GM23338 (cell line): ENCODE results near the gene ATXN7. TPM values are rescaled to one million over a fixed set of nuclear protein-coding genes. Genes with fewer than 3 reads are reported as not detected.

Source experiments
- ATAC-seq: fragments of 200-7000 bp; cut with Tn5 transposase; 3 replicates; pipeline ENCODE4 v1.9.1; 2020
- DNase-seq: peaks from one replicate; pipeline ENCODE4 v3.0.0-alpha.2; 2015; ENCODE audit warnings: low spot score
- H2AFZ ChIP-seq: fragments of 200-600 bp; sonication (generic); 2 replicates; pipeline ENCODE4 v1.8.0; 2016; ENCODE audit warnings: antibody characterized with exemption, mild to moderate bottlenecking, moderate library complexity
- H3F3A ChIP-seq: fragments of 200-600 bp; sonication (generic); replicated peaks from 2 replicates; pipeline ENCODE4 v1.8.0; 2017; ENCODE audit warnings: antibody characterized with exemption, mixed run types, low read depth
- H3K27ac ChIP-seq: fragments of 200-600 bp; sonication (generic); 2 replicates; pipeline ENCODE4 v1.6.1; 2016; ENCODE audit warnings: low read depth
- H3K27me3 ChIP-seq: fragments of 200-600 bp; sonication (generic); 2 replicates; pipeline ENCODE4 v1.8.0; 2016; ENCODE audit warnings: mild to moderate bottlenecking, mixed run types, moderate library complexity; ENCODE audit not compliant: insufficient read depth
- H3K36me3 ChIP-seq: fragments of 200-600 bp; sonication (generic); 2 replicates; pipeline ENCODE4 v1.8.0; 2016; ENCODE audit warnings: mild to moderate bottlenecking; ENCODE audit not compliant: insufficient read depth
- H3K4me1 ChIP-seq: fragments of 200-600 bp; sonication (generic); 2 replicates; pipeline ENCODE4 v1.8.0; 2016; ENCODE audit warnings: mild to moderate bottlenecking, moderate library complexity; ENCODE audit not compliant: insufficient read depth
- H3K4me2 ChIP-seq: fragments of 200-600 bp; sonication (generic); 2 replicates; pipeline ENCODE4 v1.7.1; 2017; ENCODE audit warnings: mixed run types
- H3K4me3 ChIP-seq: fragments of 200-600 bp; sonication (generic); 2 replicates; pipeline ENCODE4 v1.6.1; 2016; ENCODE audit warnings: mixed run types
- H3K79me2 ChIP-seq: fragments of 200-600 bp; sonication (generic); replicated peaks from 2 replicates; pipeline ENCODE4 v1.8.0; 2017; ENCODE audit warnings: mild to moderate bottlenecking; ENCODE audit not compliant: insufficient read depth
- H3K9me2 ChIP-seq: fragments of 200-600 bp; sonication (generic); 2 replicates; pipeline ENCODE4 v1.8.0; 2017; ENCODE audit not compliant: insufficient read depth
- H4K20me1 ChIP-seq: fragments of 200-600 bp; sonication (generic); replicated peaks from 2 replicates; pipeline ENCODE4 v1.8.0; 2017; ENCODE audit warnings: mild to moderate bottlenecking; ENCODE audit not compliant: insufficient read depth
- H3K27ac Mint-ChIP-seq: 2 replicates; pipeline ENCODE4 v1.8.0; 2020; ENCODE audit warnings: inconsistent platforms, mild to moderate bottlenecking, moderate library complexity, mixed read lengths
- H3K27me3 Mint-ChIP-seq: 3 replicates; pipeline ENCODE4 v1.8.0; 2022; ENCODE audit warnings: low read depth, mild to moderate bottlenecking, moderate library complexity, mixed read lengths, inconsistent platforms; ENCODE audit not compliant: insufficient read depth, poor library complexity
- H3K36me3 Mint-ChIP-seq: 3 replicates; pipeline ENCODE4 v1.8.0; 2021; ENCODE audit warnings: low read depth, mild to moderate bottlenecking, inconsistent platforms, moderate library complexity, mixed read lengths
- H3K4me1 Mint-ChIP-seq: 3 replicates; pipeline ENCODE4 v1.8.0; 2020; ENCODE audit warnings: mild to moderate bottlenecking, inconsistent platforms, mixed read lengths
- H3K4me3 Mint-ChIP-seq: 3 replicates; pipeline ENCODE4 v1.8.0; 2021; ENCODE audit warnings: moderate library complexity, mild to moderate bottlenecking, inconsistent platforms, mixed read lengths
- H3K9me3 Mint-ChIP-seq: 3 replicates; pipeline ENCODE4 v1.8.0; 2020; ENCODE audit warnings: moderate library complexity, mild to moderate bottlenecking, inconsistent platforms, mixed read lengths
- CREB1 ChIP-seq: fragments of 250-450 bp; sonication (Bioruptor Pico); IDR thresholded peaks from 2 replicates; pipeline ENCODE4 v1.5.0; 2020; ENCODE audit warnings: low read depth, mild to moderate bottlenecking, moderate library complexity
- CTCF ChIP-seq, 2 experiments: fragments of 200-600 bp in 1 of 2; sonication (generic) in 1 of 2; conservative IDR thresholded peaks; 2 replicates each; pipeline versions ENCODE4 v1.5.1 to v1.6.1; 2016 to 2017; ENCODE audit warnings: antibody characterized with exemption in 2 of 2, low read depth in 2 of 2, mild to moderate bottlenecking in 2 of 2, moderate library complexity in 1 of 2
- ETS1 ChIP-seq: IDR thresholded peaks from 2 replicates; pipeline ENCODE4 v1.6.1; 2016; ENCODE audit warnings: antibody characterized with exemption
- EZH2phosphoT487 ChIP-seq: fragments of 200-600 bp; sonication (generic); IDR thresholded peaks from one replicate; pipeline ENCODE4 v1.8.1; 2018; ENCODE audit warnings: antibody characterized with exemption; ENCODE audit not compliant: unreplicated experiment
- polyA plus RNA-seq: library from polyadenylated mRNA; unstranded; fragments of >200 nt; fragmentation: Nextera tagmentation; extraction: Ambion mirVana; gene quantifications from 2 replicates; pipeline ENCODE4 v1.2.1, GENCODE V29; 2016
- total RNA-seq: library from RNA; depleted of rRNA; stranded (reverse); fragments of >200 nt; shearing (Covaris generic); gene quantifications from 2 replicates; pipeline ENCODE4 v1.2.3, GENCODE V29; 2014
- TF ChIP-seq, protein P1 (sequence below): fragments of 250-450 bp; sonication (Bioruptor Pico); IDR thresholded peaks from 2 replicates; pipeline ENCODE4 v1.5.0; 2020; ENCODE audit warnings: mild to moderate bottlenecking, moderate library complexity

Gene ATXN7
- total and polyA plus RNA-seq, 2 experiments from 2014 or later, result 4.0 to 17.2 TPM

DNA sequence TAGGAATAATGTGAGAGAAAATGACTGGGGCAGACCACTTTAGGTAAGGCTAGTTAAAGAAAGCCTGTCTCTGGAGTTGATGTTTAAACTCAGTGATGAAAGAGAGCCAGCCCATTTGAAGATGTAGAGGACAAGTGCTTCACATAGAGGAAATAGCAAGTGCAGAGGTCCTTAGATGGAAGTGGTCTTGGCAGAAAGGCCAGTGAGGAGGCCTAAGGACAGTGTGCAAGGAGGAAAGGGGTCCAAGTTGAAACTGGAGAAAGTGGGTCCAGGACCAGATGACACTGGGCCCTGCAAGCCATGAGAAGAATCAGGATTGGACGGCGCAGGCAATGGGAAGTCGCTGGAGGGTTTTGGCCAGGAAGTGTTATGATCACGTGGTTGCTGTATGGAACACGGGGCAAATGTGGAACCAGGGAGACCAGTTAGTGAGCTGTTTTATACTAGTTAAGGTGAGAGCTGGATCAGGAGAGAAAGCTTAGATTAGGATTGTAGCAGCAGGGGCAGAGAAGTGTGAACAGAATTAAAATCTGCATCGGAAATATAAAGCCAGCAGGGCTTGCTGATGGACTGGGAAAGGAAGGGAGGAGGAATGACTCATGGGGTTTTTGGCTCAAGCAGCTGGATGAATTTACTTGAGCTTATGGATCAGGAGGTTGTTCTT lies 96.5 kb downstream of the ATXN7 start:
- Histone ChIP-seq H3K4me3 (no peak overlapping the region), H3K9me2 (no peaks in the 10 kb centered on the region), H3K36me3 (no peaks in the 10 kb centered on the region), H3K4me1 (peaks cover 42% of the 10 kb centered on the region), H2AFZ (no peak overlapping the region), H3K27me3 (no peaks in the 10 kb centered on the region), H3K4me2 (no peak overlapping the region), H4K20me1 (no peaks in the 10 kb centered on the region), H3K27ac (peak overlapping the region; percentile 23; the same call in 1 of the 2 replicates), H3F3A (no peaks in the 10 kb centered on the region; the same call in 1 of the 2 replicates), H3K79me2 (peaks cover 9% of the 10 kb centered on the region; the same call in 1 of the 2 replicates)
- ATAC-seq (no peak; the same call in 2 of the 3 replicates), DNase-seq (no peak)
- Mint-ChIP-seq H3K36me3 (no peaks in the 10 kb centered on the region), H3K27me3 (peaks cover 7% of the 10 kb centered on the region), H3K4me3 (no peak overlapping the region), H3K27ac (peak overlapping the region; percentile 89), H3K4me1 (peaks cover 56% of the 10 kb centered on the region), H3K9me3 (no peaks in the 10 kb centered on the region)
- TF ChIP-seq EZH2phosphoT487, result no peak

DNA sequence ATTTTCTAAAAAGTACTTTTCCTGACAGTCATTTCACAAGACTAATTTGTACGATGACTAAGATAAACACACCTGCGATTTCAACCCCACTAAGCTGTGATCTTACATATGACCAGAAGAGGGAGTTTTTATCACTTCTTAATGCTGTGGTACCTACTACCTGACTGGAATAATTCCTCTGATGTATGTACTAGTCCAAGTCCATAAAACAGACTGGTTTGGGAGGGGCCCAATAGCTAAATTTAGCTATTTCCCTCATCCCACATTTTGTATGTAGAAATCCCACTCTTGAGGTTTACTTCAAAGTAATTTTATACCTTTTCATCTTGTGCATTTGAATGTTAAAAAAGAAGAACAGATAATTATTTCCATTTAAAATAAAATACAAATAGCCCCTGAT lies 98.2 kb downstream of the ATXN7 start:
- no peaks in the 10 kb centered on the region for H3K36me3 Mint-ChIP-seq
- no peaks in the 10 kb centered on the region for H4K20me1 ChIP-seq
- peak; percentile 51 for ATAC-seq
- no peak overlapping the region for H2AFZ ChIP-seq
- peaks cover 33% of the 10 kb centered on the region for H3K4me1 ChIP-seq
- peak; percentile 65 for DNase-seq
- no peaks in the 10 kb centered on the region for H3F3A ChIP-seq
- no peak overlapping the region for H3K4me3 ChIP-seq
- no peak overlapping the region for H3K27ac ChIP-seq
- H3K36me3 ChIP-seq, result no peaks in the 10 kb centered on the region
- no peaks in the 10 kb centered on the region for H3K9me2 ChIP-seq
- H3K4me1 Mint-ChIP-seq, result peaks cover 53% of the 10 kb centered on the region
- H3K4me2 ChIP-seq, result no peak overlapping the region
- no peak overlapping the region; the same call in 1 of the 2 replicates for H3K27ac Mint-ChIP-seq
- peaks cover 3% of the 10 kb centered on the region for H3K27me3 Mint-ChIP-seq
- no peak for TF ChIP-seq CREB1 (CRISPR knock-in tag)
- no peak for TF ChIP-seq ETS1
- TF ChIP-seq CTCF (conservative IDR thresholded peaks at IDR 0.05; ENCODE audit: low read depth in 2 of 2), result peak; percentile 58 to 68
- no peak overlapping the region for H3K4me3 Mint-ChIP-seq
- H3K9me3 Mint-ChIP-seq, result no peaks in the 10 kb centered on the region
- no peaks in the 10 kb centered on the region for H3K27me3 ChIP-seq
- H3K79me2 ChIP-seq, result peaks cover 9% of the 10 kb centered on the region; the same call in 1 of the 2 replicates

DNA sequence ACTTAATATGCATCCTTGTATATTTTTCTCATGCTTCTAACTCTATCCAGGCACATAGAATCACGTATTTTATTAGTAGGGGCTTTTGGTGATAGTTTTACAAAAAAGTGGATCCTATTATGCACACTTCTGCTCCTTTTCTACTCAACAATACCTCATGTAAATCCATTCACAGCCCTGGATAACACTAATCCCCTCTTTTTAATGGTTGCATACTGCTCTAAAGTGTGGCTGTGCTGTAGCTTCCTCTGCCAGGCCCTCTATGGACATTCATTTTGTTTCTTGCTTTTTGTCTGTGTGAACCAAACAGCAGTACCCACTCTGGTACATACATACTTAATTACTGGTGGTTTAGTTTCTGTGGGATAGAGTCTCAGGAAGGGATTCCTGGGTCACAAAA lies 99.8 kb downstream of the ATXN7 start:
- Histone ChIP-seq H3K4me3 (no peak overlapping the region), H3K27me3 (no peaks in the 10 kb centered on the region), H3K27ac (no peak overlapping the region), H3K4me1 (peaks cover 37% of the 10 kb centered on the region), H3K79me2 (peaks cover 3% of the 10 kb centered on the region; the same call in 1 of the 2 replicates), H4K20me1 (no peaks in the 10 kb centered on the region), H2AFZ (no peak overlapping the region), H3K36me3 (no peaks in the 10 kb centered on the region), H3F3A (no peaks in the 10 kb centered on the region), H3K9me2 (no peaks in the 10 kb centered on the region), H3K4me2 (no peak overlapping the region)
- Mint-ChIP-seq H3K36me3 (no peaks in the 10 kb centered on the region), H3K27me3 (peaks cover 3% of the 10 kb centered on the region), H3K4me1 (peaks cover 60% of the 10 kb centered on the region), H3K9me3 (no peaks in the 10 kb centered on the region), H3K4me3 (no peak overlapping the region), H3K27ac (no peak overlapping the region)
- ATAC-seq (no peak), DNase-seq (no peak)
- TF ChIP-seq, protein P1, sequence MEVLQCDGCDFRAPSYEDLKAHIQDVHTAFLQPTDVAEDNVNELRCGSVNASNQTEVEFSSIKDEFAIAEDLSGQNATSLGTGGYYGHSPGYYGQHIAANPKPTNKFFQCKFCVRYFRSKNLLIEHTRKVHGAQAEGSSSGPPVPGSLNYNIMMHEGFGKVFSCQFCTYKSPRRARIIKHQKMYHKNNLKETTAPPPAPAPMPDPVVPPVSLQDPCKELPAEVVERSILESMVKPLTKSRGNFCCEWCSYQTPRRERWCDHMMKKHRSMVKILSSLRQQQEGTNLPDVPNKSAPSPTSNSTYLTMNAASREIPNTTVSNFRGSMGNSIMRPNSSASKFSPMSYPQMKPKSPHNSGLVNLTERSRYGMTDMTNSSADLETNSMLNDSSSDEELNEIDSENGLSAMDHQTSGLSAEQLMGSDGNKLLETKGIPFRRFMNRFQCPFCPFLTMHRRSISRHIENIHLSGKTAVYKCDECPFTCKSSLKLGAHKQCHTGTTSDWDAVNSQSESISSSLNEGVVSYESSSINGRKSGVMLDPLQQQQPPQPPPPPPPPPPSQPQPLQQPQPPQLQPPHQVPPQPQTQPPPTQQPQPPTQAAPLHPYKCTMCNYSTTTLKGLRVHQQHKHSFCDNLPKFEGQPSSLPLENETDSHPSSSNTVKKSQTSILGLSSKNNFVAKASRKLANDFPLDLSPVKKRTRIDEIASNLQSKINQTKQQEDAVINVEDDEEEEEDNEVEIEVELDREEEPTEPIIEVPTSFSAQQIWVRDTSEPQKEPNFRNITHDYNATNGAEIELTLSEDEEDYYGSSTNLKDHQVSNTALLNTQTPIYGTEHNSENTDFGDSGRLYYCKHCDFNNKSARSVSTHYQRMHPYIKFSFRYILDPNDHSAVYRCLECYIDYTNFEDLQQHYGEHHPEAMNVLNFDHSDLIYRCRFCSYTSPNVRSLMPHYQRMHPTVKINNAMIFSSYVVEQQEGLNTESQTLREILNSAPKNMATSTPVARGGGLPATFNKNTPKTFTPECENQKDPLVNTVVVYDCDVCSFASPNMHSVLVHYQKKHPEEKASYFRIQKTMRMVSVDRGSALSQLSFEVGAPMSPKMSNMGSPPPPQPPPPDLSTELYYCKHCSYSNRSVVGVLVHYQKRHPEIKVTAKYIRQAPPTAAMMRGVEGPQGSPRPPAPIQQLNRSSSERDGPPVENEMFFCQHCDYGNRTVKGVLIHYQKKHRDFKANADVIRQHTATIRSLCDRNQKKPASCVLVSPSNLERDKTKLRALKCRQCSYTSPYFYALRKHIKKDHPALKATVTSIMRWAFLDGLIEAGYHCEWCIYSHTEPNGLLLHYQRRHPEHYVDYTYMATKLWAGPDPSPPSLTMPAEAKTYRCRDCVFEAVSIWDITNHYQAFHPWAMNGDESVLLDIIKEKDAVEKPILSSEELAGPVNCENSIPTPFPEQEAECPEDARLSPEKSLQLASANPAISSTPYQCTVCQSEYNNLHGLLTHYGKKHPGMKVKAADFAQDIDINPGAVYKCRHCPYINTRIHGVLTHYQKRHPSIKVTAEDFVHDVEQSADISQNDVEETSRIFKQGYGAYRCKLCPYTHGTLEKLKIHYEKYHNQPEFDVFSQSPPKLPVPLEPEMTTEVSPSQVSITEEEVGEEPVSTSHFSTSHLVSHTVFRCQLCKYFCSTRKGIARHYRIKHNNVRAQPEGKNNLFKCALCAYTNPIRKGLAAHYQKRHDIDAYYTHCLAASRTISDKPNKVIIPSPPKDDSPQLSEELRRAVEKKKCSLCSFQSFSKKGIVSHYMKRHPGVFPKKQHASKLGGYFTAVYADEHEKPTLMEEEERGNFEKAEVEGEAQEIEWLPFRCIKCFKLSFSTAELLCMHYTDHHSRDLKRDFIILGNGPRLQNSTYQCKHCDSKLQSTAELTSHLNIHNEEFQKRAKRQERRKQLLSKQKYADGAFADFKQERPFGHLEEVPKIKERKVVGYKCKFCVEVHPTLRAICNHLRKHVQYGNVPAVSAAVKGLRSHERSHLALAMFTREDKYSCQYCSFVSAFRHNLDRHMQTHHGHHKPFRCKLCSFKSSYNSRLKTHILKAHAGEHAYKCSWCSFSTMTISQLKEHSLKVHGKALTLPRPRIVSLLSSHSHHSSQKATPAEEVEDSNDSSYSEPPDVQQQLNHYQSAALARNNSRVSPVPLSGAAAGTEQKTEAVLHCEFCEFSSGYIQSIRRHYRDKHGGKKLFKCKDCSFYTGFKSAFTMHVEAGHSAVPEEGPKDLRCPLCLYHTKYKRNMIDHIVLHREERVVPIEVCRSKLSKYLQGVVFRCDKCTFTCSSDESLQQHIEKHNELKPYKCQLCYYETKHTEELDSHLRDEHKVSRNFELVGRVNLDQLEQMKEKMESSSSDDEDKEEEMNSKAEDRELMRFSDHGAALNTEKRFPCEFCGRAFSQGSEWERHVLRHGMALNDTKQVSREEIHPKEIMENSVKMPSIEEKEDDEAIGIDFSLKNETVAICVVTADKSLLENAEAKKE (CRISPR knock-in tag), result no peak
